Keratinocyte (primary cell): ENCODE results near the gene TMPRSS3.

Experiments used
- CTCF ChIP-seq, 3 experiments: IDR thresholded peaks in 1 of 3; conservative IDR thresholded peaks in 1 of 3; optimal IDR thresholded peaks in 1 of 3; 2 replicates in 2 of 3; 3 replicates in 1 of 3; pipeline versions ENCODE3 to v1.5.1; 2011; ENCODE audit warnings: low read length in 3 of 3, mild to moderate bottlenecking in 3 of 3, moderate library complexity in 2 of 3, control low read depth in 1 of 3, inconsistent platforms in 1 of 3; ENCODE audit not compliant: insufficient read depth in 2 of 3; ENCODE audit errors: extremely low read depth in 1 of 3
- EZH2 ChIP-seq: IDR thresholded peaks from one replicate; pipeline ENCODE4 v1.6.1; 2012; ENCODE audit warnings: inconsistent platforms, mild to moderate bottlenecking, low read length, moderate library complexity

- no peak for TF ChIP-seq CTCF (optimal IDR thresholded peaks at IDR 0.05 in 1 of 3, IDR thresholded peaks at IDR 0.05 in 1 of 3, conservative IDR thresholded peaks at IDR 0.05 in 1 of 3; ENCODE audit: extremely low read depth in 1 of 3, insufficient read depth in 2 of 3, low read length in 3 of 3)
- TF ChIP-seq EZH2, result no peak
Observed at GRCh38 chr21:42362700-42363099, 33.2 kb downstream of the TMPRSS3 start.
